ENCODE measurements around the gene PLEKHA6. TPM values are rescaled to one million over a fixed set of nuclear protein-coding genes. Genes with fewer than 3 reads are reported as not detected.

Gene PLEKHA6
- total and polyA plus RNA-seq, 2 of the 4 experiments (the other 2 are of a cell fraction): 8.2 to 19.9 TPM

- Histone ChIP-seq H2AK5ac (ENCODE audit: low read depth, low read length) (peak overlapping the region; percentile 91), H3K18ac (ENCODE audit: low read depth, low read length) (no peak overlapping the region; the same call in 1 of the 2 replicates), H3K4me3 (ENCODE audit: insufficient read depth, low read depth, low read length) (no peak overlapping the region), H2BK15ac (ENCODE audit: low read depth, low read length) (peak overlapping the region; percentile 57; the same call in 2 of the 3 replicates), H3K9ac (ENCODE audit: low read depth, low read length) (no peak overlapping the region), H2AK9ac (replicated peaks; ENCODE audit: low read depth, low read length, poor library complexity) (no peak overlapping the region), H4K20me1 (ENCODE audit: insufficient read depth, low read length) (no peaks in the 10 kb centered on the region), H3K79me1 (ENCODE audit: low read depth in 1 of 2, low read length in 2 of 2) (peaks cover 0 to 8% of the 10 kb centered on the region in 2 experiments; a peak in 1 of 4 replicates), H2BK20ac (ENCODE audit: low read depth, low read length) (peak overlapping the region; percentile 86), H3K14ac (replicated peaks; ENCODE audit: low read depth, low read length) (0 out of 2 replicates have a peak overlapping the region, but pooled peaks have one; percentile 44), H3K36me3 (ENCODE audit: control insufficient read depth, insufficient read depth, low read length) (no peaks in the 10 kb centered on the region), H3K27me3 (ENCODE audit: control insufficient read depth, insufficient read depth, low read length) (no peaks in the 10 kb centered on the region), H3K4me2 (ENCODE audit: low read depth, low read length) (no peak overlapping the region), H3K4me1 (ENCODE audit: control insufficient read depth, insufficient read depth, low read length) (peaks cover 17% of the 10 kb centered on the region), H3K56ac (ENCODE audit: extremely low read depth, insufficient read depth, low read length) (no peak overlapping the region), H2BK120ac (ENCODE audit: low read depth, low read length) (peak overlapping the region; percentile 90), H3K9me3 (ENCODE audit: control insufficient read depth, insufficient read depth, low read length) (no peaks in the 10 kb centered on the region), H3K9me1 (ENCODE audit: insufficient read depth, low read length) (peaks cover 28% of the 10 kb centered on the region), H4K91ac (ENCODE audit: insufficient read depth, low read depth, low read length) (0 out of 2 replicates have a peak overlapping the region, but pooled peaks have one; percentile 0), H4K5ac (ENCODE audit: low read depth, low read length) (no peak overlapping the region; the same call in 1 of the 2 replicates), H4K8ac (ENCODE audit: low read depth in 2 of 2, low read length in 2 of 2) (peak overlapping the region in 1 of 2 experiments; percentile 23; a peak in 1 of 4 replicates), H3K23ac (ENCODE audit: low read depth, low read length) (no peak overlapping the region), H3K27ac (ENCODE audit: insufficient read depth, low read length) (no peak overlapping the region), H2BK5ac (ENCODE audit: low read depth, low read length, poor library complexity, severe bottlenecking) (no peak overlapping the region), H2AFZ (replicated peaks; ENCODE audit: low read length, poor library complexity) (no peak overlapping the region), H3K4ac (ENCODE audit: low read depth, low read length) (peak overlapping the region; percentile 63; the same call in 1 of the 2 replicates)
- dilution Hi-C loops (cut with HindIII; ENCODE audit: low sequenced_read_pairs, unreplicated experiment): no loop called here
- 100% methylated on average over 2 of the region's 4 CpGs; no CpG with 5 or more reads in 1 of the 2 experiments for WGBS, 2 experiments (ENCODE audit: extremely low coverage in 2 of 2, insufficient read length in 1 of 2)
- DNase-seq (no peak), ATAC-seq (ENCODE audit: low read depth) (no peak)
- ChIA-PET POLR2A (ENCODE audit: unreplicated experiment) (no interaction called here), CTCF (no interaction called here)
- no TSS peak for BruUV-seq (replicated peaks)
- intact Hi-C loops (cut with micrococcal nuclease): no loop called here
- in situ Hi-C loops (cut with MboI; ENCODE audit: low sequenced_read_pairs): no loop called here
- TF ChIP-seq MAFK (IDR thresholded peaks at IDR 0.05; ENCODE audit: low read depth, low read length) (no peak), FOS (IDR thresholded peaks at IDR 0.05; ENCODE audit: low read depth, low read length) (no peak), CTCF (conservative IDR thresholded peaks at IDR 0.05; ENCODE audit: low read depth, low read length) (no peak), SMC3 (IDR thresholded peaks at IDR 0.05; ENCODE audit: low read depth, low read length) (no peak), RAD21 (IDR thresholded peaks at IDR 0.05; ENCODE audit: low read length) (no peak)
Measured at GRCh38 chr1:204202481-204202880, 157.2 kb downstream of the PLEKHA6 start.

Measured in IMR-90 (cell line).